Parathyroid adenoma (tissue), 2 donors: ENCODE measurements around the gene SLC1A2.

Experiments used
- H2AFZ ChIP-seq: fragments of 300-600 bp; sonication (generic); one replicate; pipeline ENCODE4 v1.7.0; 2017; ENCODE audit warnings: antibody characterized with exemption, mild to moderate bottlenecking
- H3K27ac ChIP-seq: fragments of 300-600 bp; sonication (generic); one replicate; pipeline ENCODE4 v1.7.0; 2017
- H3K27me3 ChIP-seq: fragments of 300-600 bp; sonication (generic); one replicate; pipeline ENCODE4 v1.7.0; 2017; ENCODE audit warnings: low read length; ENCODE audit not compliant: control insufficient read depth, insufficient read depth
- H3K36me3 ChIP-seq: fragments of 300-600 bp; sonication (generic); one replicate; pipeline ENCODE4 v1.7.0; 2017; ENCODE audit warnings: low read length; ENCODE audit not compliant: control insufficient read depth, insufficient read depth
- H3K4me1 ChIP-seq: fragments of 300-600 bp; sonication (generic); one replicate; pipeline ENCODE4 v1.7.0; 2017; ENCODE audit warnings: control low read depth
- H3K4me2 ChIP-seq: fragments of 300-600 bp; sonication (generic); one replicate; pipeline ENCODE4 v1.7.0; 2017; ENCODE audit warnings: low read length
- H3K4me3 ChIP-seq: fragments of 300-600 bp; sonication (generic); one replicate; pipeline ENCODE4 v1.7.0; 2017; ENCODE audit warnings: low read depth, low read length
- H3K79me2 ChIP-seq: fragments of 300-600 bp; sonication (generic); one replicate; pipeline ENCODE4 v1.7.0; 2017; ENCODE audit warnings: control low read depth
- H3K9ac ChIP-seq: fragments of 300-600 bp; sonication (generic); one replicate; pipeline ENCODE4 v1.7.0; 2017; ENCODE audit warnings: mild to moderate bottlenecking
- H3K9me3 ChIP-seq: fragments of 300-600 bp; sonication (generic); one replicate; pipeline ENCODE4 v1.7.0; 2017; ENCODE audit warnings: low read length; ENCODE audit not compliant: control insufficient read depth
- TF ChIP-seq, protein P1 (sequence below): fragments of 300-600 bp; sonication (generic); IDR thresholded peaks from one replicate; pipeline ENCODE4 v1.7.0; 2017; ENCODE audit warnings: antibody characterized with exemption, mild to moderate bottlenecking
- donor health status: primary hyperparathyroidism.

Gene SLC1A2

DNA sequence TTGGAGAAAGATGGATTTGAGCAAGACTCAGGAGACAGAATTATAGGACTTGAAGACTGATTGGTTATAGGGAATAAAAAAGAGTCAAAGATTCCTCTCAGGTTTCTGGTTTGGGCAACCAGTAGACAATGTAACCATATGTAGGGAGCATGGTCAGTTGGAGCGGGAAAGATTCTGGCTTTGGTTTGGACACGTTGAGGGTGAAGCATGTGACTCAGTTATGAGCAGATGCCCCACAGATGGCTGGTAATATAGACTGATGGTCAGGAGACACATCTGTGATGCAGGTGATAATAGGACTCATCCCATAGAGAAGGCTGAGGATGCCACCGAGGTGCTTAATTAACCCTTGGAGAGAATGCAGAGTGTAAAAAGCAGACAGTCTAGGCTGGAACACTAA, 148.3 kb downstream of the SLC1A2 start:
- H3K79me2 ChIP-seq, result no peaks in the 10 kb centered on the region
- TF ChIP-seq, protein P1, sequence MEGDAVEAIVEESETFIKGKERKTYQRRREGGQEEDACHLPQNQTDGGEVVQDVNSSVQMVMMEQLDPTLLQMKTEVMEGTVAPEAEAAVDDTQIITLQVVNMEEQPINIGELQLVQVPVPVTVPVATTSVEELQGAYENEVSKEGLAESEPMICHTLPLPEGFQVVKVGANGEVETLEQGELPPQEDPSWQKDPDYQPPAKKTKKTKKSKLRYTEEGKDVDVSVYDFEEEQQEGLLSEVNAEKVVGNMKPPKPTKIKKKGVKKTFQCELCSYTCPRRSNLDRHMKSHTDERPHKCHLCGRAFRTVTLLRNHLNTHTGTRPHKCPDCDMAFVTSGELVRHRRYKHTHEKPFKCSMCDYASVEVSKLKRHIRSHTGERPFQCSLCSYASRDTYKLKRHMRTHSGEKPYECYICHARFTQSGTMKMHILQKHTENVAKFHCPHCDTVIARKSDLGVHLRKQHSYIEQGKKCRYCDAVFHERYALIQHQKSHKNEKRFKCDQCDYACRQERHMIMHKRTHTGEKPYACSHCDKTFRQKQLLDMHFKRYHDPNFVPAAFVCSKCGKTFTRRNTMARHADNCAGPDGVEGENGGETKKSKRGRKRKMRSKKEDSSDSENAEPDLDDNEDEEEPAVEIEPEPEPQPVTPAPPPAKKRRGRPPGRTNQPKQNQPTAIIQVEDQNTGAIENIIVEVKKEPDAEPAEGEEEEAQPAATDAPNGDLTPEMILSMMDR, result no peak
- no peaks in the 10 kb centered on the region for H3K27me3 ChIP-seq
- H3K9me3 ChIP-seq, result no peaks in the 10 kb centered on the region
- H3K4me3 ChIP-seq, result no peak overlapping the region
- H3K4me1 ChIP-seq, result no peaks in the 10 kb centered on the region
- H3K4me2 ChIP-seq, result no peak overlapping the region
- no peaks in the 10 kb centered on the region for H3K36me3 ChIP-seq
- H3K27ac ChIP-seq, result no peak overlapping the region
- no peak overlapping the region for H3K9ac ChIP-seq
- H2AFZ ChIP-seq, result no peak overlapping the region

DNA sequence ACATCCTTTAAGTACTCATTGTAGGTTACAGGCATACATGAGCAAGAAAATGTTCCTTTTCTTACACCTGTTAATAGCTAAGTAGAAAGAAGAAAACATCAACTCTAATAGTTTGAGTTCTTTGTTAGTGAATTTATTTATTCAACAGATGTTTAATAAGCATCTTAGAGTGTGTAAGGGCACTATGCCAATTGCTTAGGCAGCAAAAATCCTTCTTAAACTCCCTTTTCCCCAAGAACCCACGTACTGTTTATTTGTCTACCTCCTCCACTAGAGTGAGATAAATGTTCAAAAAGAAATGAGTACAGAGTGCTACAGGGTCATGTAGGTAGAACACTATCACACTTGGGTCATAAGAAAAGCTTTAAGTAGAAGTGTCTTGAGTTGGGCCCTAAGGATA, 149.0 kb downstream of the SLC1A2 start:
- Histone ChIP-seq H3K9ac (no peak overlapping the region), H3K36me3 (no peaks in the 10 kb centered on the region), H3K4me3 (no peak overlapping the region), H2AFZ (no peak overlapping the region), H3K79me2 (no peaks in the 10 kb centered on the region), H3K9me3 (no peaks in the 10 kb centered on the region), H3K27me3 (no peaks in the 10 kb centered on the region), H3K4me1 (no peaks in the 10 kb centered on the region), H3K27ac (no peak overlapping the region), H3K4me2 (no peak overlapping the region)
- TF ChIP-seq, protein P1, result no peak

DNA sequence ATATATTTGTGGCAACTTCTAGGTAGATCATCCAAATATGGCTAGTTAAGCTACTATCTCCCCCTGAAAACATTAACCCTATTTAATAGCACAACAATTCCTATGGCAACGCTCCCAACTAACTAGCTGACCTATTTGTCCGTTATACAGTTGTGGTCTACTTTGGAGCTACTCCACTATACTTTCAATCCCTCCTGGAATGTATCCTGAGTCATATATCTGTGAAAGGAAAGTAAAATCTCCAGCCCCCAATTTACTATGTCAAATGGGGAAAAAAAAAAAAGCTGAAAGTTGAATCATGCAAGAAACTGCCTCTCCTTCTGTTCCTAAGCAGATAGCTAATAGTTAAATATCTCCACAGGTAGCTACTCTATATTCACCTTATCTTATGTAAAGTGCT, 151.9 kb downstream of the SLC1A2 start:
- Histone ChIP-seq H3K27me3 (no peaks in the 10 kb centered on the region), H3K9me3 (no peaks in the 10 kb centered on the region), H3K4me1 (no peaks in the 10 kb centered on the region), H3K4me2 (no peak overlapping the region), H3K4me3 (no peak overlapping the region), H3K36me3 (no peaks in the 10 kb centered on the region), H3K9ac (no peak overlapping the region), H2AFZ (no peak overlapping the region), H3K27ac (no peak overlapping the region), H3K79me2 (no peaks in the 10 kb centered on the region)
- TF ChIP-seq, protein P1, result no peak

DNA sequence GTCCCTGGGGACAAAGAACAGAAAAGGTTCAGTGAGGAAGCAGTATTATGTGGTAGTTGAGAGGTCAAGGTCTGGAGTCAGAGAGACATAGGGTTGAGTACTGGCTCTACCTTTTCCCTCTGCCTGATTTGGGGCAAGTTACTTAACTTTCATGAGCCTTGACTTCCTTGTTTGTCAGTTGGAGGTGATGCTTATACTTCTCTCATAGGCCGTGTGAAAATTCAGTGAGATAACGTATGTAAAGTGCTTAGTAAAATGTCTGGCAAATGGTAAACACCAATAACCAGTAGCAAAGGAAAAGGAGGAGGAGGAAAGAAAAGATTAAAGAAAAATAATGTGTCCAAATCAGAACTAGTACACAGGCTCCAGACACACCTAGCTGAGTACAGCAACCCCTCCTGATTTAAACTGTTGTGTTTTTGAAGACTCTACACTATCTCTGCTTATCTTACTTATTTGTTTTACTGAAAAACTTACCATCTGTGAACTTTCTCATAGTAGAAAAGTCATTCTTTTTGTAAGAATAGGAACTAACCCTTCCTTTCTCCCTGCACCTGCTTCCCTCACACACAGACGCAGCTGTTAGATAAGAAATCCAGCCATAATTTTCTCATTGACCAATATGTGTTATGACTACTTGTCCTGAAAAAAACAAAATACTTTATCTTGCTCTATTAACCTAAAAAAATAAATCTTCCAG, 153.5 kb downstream of the SLC1A2 start:
- no peaks in the 10 kb centered on the region for H3K27me3 ChIP-seq
- no peak overlapping the region for H2AFZ ChIP-seq
- H3K4me1 ChIP-seq, result no peaks in the 10 kb centered on the region
- H3K36me3 ChIP-seq, result no peaks in the 10 kb centered on the region
- H3K79me2 ChIP-seq, result no peaks in the 10 kb centered on the region
- no peak overlapping the region for H3K9ac ChIP-seq
- H3K4me2 ChIP-seq, result no peak overlapping the region
- TF ChIP-seq, protein P1, result no peak
- H3K27ac ChIP-seq, result no peak overlapping the region
- H3K9me3 ChIP-seq, result no peaks in the 10 kb centered on the region
- H3K4me3 ChIP-seq, result no peak overlapping the region

DNA sequence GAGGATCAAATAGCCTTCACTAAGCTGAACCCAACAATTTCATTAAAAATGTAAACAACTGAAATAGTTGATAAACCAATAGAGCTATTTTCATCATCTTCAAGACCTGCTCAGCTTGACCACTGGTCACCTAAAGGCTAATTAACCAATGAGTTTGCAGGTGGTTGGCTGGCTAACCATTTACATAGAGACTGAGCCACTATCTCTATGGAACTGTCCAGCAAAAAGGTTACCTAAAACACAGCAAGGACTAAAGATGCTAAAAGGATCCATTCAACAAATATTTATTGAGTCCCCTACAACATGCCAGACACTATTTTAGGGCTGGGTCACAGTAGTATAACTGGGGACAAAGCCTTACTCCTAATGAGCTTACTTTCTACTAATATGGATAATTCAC, 156.6 kb downstream of the SLC1A2 start:
- no peaks in the 10 kb centered on the region for H3K27me3 ChIP-seq
- TF ChIP-seq, protein P1, result no peak
- H3K79me2 ChIP-seq, result no peaks in the 10 kb centered on the region
- H3K4me3 ChIP-seq, result no peak overlapping the region
- H3K27ac ChIP-seq, result no peak overlapping the region
- H3K4me2 ChIP-seq, result no peak overlapping the region
- H2AFZ ChIP-seq, result no peak overlapping the region
- H3K36me3 ChIP-seq, result no peaks in the 10 kb centered on the region
- no peak overlapping the region for H3K9ac ChIP-seq
- no peaks in the 10 kb centered on the region for H3K4me1 ChIP-seq
- H3K9me3 ChIP-seq, result no peaks in the 10 kb centered on the region
